Umbilical cord (tissue), 2 donors: Measurements from ENCODE around the gene PAM16. TPM values are rescaled to one million over a fixed set of nuclear protein-coding genes. Genes with fewer than 3 reads are reported as not detected.

Experiments
- DNase-seq: peaks from one replicate; pipeline ENCODE4 v3.0.0-alpha.2; 2015; ENCODE audit warnings: low spot score
- total RNA-seq: library from RNA; depleted of rRNA; stranded (reverse); fragments of >200 nt; gene quantifications from one replicate; pipeline ENCODE4 v1.2.3, GENCODE V29; 2014; ENCODE audit warnings: low replicate concordance; ENCODE audit not compliant: insufficient read depth

Gene PAM16
- total RNA-seq, 1 donor from 2014 or later, result 1.7 TPM

GRCh38 chr16:4383591-4384444 is 32.7 kb upstream of the PAM16 start:
- no peak for DNase-seq

GRCh38 chr16:4382795-4383357 is 31.8 kb upstream of the PAM16 start:
- DNase-seq, result no peak

- no peak for DNase-seq
Measured at GRCh38 chr16:4381935-4382794, 31.0 kb upstream of the PAM16 start.

- DNase-seq, result no peak
Measured at GRCh38 chr16:4381072-4381934, 30.2 kb upstream of the PAM16 start.

GRCh38 chr16:4380119-4381063 is 29.3 kb upstream of the PAM16 start:
- DNase-seq, result no peak

- no peak for DNase-seq
Measured at GRCh38 chr16:4378999-4379690, 28.0 kb upstream of the PAM16 start.

- DNase-seq, result no peak
Measured at GRCh38 chr16:4378161-4378666, 27.1 kb upstream of the PAM16 start.

GRCh38 chr16:4377573-4378154 is 26.5 kb upstream of the PAM16 start:
- DNase-seq, result no peak

- DNase-seq, result no peak
Measured at GRCh38 chr16:4376893-4377572, 25.9 kb upstream of the PAM16 start.

- peak; percentile 86 for DNase-seq
Measured at GRCh38 chr16:4376126-4376892, 25.2 kb upstream of the PAM16 start.

- DNase-seq, result no peak
Measured at GRCh38 chr16:4375717-4376116, 24.6 kb upstream of the PAM16 start.

- DNase-seq, result peak; percentile 96
Measured at GRCh38 chr16:4373909-4374742, 23.0 kb upstream of the PAM16 start.

GRCh38 chr16:4373356-4373908 is 22.3 kb upstream of the PAM16 start:
- no peak for DNase-seq

- DNase-seq, result peak; percentile 72
Measured at GRCh38 chr16:4372578-4373355, 21.6 kb upstream of the PAM16 start.

GRCh38 chr16:4372001-4372577 is 21.0 kb upstream of the PAM16 start:
- DNase-seq, result no peak
